ENCODE data around the gene KCTD10.

GRCh38 chr12:109483346-109483745 lies 6.2 kb upstream of the KCTD10 start:
- TF ChIP-seq, protein P1, sequence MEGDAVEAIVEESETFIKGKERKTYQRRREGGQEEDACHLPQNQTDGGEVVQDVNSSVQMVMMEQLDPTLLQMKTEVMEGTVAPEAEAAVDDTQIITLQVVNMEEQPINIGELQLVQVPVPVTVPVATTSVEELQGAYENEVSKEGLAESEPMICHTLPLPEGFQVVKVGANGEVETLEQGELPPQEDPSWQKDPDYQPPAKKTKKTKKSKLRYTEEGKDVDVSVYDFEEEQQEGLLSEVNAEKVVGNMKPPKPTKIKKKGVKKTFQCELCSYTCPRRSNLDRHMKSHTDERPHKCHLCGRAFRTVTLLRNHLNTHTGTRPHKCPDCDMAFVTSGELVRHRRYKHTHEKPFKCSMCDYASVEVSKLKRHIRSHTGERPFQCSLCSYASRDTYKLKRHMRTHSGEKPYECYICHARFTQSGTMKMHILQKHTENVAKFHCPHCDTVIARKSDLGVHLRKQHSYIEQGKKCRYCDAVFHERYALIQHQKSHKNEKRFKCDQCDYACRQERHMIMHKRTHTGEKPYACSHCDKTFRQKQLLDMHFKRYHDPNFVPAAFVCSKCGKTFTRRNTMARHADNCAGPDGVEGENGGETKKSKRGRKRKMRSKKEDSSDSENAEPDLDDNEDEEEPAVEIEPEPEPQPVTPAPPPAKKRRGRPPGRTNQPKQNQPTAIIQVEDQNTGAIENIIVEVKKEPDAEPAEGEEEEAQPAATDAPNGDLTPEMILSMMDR (IDR thresholded peaks at IDR 0.05), result no peak
- TF ChIP-seq RAD21 (conservative IDR thresholded peaks at IDR 0.05 in 1 of 2, IDR thresholded peaks at IDR 0.05 in 1 of 2) (no peak), POLR2A (IDR thresholded peaks at IDR 0.05; ENCODE audit: low read length) (no peak), BHLHE40 (IDR thresholded peaks at IDR 0.05; ENCODE audit: low read depth, low read length) (no peak), SMC3 (IDR thresholded peaks at IDR 0.05) (no peak)

Measured in A549 (cell line).